Measurements from ENCODE around the gene CUL5.

- TF ChIP-seq CTCF (IDR thresholded peaks at IDR 0.05 in 4 of 5, conservative IDR thresholded peaks at IDR 0.05 in 1 of 5) (no peak), POLR2A (IDR thresholded peaks at IDR 0.05) (no peak)
Measured at GRCh38 chr11:107973641-107974040, 35.1 kb upstream of the CUL5 start.

Measured in gastrocnemius medialis (tissue), 4 donors.